ENCODE measurements around the gene HIF1A.

DNA sequence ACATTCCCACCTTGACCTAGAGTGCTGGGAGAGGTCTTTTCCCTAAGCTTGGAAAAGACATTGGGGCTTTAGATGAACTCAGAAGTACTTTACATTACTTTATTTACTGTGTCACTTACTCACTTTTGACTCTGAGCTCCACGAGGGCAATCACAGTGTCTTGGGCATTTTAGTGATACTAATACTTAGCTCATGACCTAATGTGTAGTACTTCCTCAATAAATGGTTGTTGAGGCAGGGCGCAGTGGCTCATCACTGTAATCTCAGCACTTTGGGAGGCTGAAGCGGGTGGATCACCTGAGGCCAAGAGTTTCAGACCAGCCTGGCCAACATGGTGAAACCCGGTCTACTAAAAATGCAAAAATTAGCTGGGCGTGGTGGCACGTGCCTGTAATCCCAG, 47.1 kb downstream of the HIF1A start:
- TF ChIP-seq YY1 (IDR thresholded peaks at IDR 0.05; ENCODE audit: insufficient read depth, insufficient read length) (no peak), SUZ12 (IDR thresholded peaks at IDR 0.05; ENCODE audit: extremely low read depth, insufficient read depth, insufficient read length) (no peak), ZNF274 (IDR thresholded peaks at IDR 0.05; ENCODE audit: low read depth, low read length) (no peak)

All from NT2/D1 (cell line).